Caco-2 (cell line): ENCODE results near the gene ZDHHC14. TPM values are rescaled to one million over a fixed set of nuclear protein-coding genes. Genes with fewer than 3 reads are reported as not detected.

Experiments
- BruUV-seq: library from RNA; stranded (reverse); fragments of 400-500 nt; replicated peaks from 2 replicates; lab custom pipeline; 2021; lab: Mats Ljungman, UMichigan
- CTCF ChIA-PET: fragments of 300-600 bp; sonication (Branson Sonifier 250); formaldehyde crosslinking; loops from one replicate; lab custom pipeline; 2022; ENCODE audit warnings: antibody characterized with exemption; lab: Charles Lee
- POLR2A ChIA-PET: fragments of 300-600 bp; sonication (Branson Sonifier 250); formaldehyde crosslinking; loops from one replicate; lab custom pipeline; 2022; ENCODE audit warnings: antibody characterized with exemption; lab: Charles Lee
- DNase-seq, 2 experiments: peaks; one replicate each; pipeline versions ENCODE4 v3.0.0 to v3.0.0-alpha.2; 2020 to 2022
- H3K27me3 ChIP-seq: replicated peaks from 2 replicates; pipeline ENCODE4 v1.6.0; 2011; ENCODE audit warnings: low read length; ENCODE audit not compliant: control insufficient read depth, insufficient read depth
- H3K36me3 ChIP-seq: 2 replicates; pipeline ENCODE4 v1.5.1; 2011; ENCODE audit warnings: low read length; ENCODE audit not compliant: control insufficient read depth, insufficient read depth
- H3K4me1 ChIP-seq: fragments of 250-450 bp; sonication (Bioruptor Pico); 2 replicates; pipeline ENCODE4 v1.5.1; 2020; ENCODE audit warnings: mild to moderate bottlenecking
- H3K4me3 ChIP-seq: 2 replicates; pipeline ENCODE4 v1.5.1; 2011; ENCODE audit warnings: low read depth, mild to moderate bottlenecking, control low read depth, low read length
- H3K9me3 ChIP-seq: fragments of 250-450 bp; sonication (Bioruptor Pico); 2 replicates; pipeline ENCODE4 v1.5.1; 2020; ENCODE audit warnings: mild to moderate bottlenecking, moderate library complexity
- H3K27ac Mint-ChIP-seq: one replicate; pipeline ENCODE4 v1.8.0; 2022; ENCODE audit warnings: mixed read lengths; ENCODE audit not compliant: unreplicated experiment
- H3K27me3 Mint-ChIP-seq: one replicate; pipeline ENCODE4 v1.8.0; 2022; ENCODE audit warnings: mixed read lengths; ENCODE audit not compliant: insufficient read depth, unreplicated experiment
- H3K36me3 Mint-ChIP-seq: one replicate; pipeline ENCODE4 v1.8.0; 2022; ENCODE audit warnings: mild to moderate bottlenecking, mixed read lengths; ENCODE audit not compliant: insufficient read depth, unreplicated experiment
- H3K4me1 Mint-ChIP-seq: one replicate; pipeline ENCODE4 v1.8.0; 2022; ENCODE audit warnings: low read depth, mixed read lengths; ENCODE audit not compliant: unreplicated experiment
- H3K4me3 Mint-ChIP-seq: one replicate; pipeline ENCODE4 v1.8.0; 2022; ENCODE audit warnings: mild to moderate bottlenecking, moderate library complexity, mixed read lengths; ENCODE audit not compliant: unreplicated experiment
- H3K9me3 Mint-ChIP-seq: one replicate; pipeline ENCODE4 v1.8.0; 2022; ENCODE audit warnings: mixed read lengths; ENCODE audit not compliant: unreplicated experiment
- intact Hi-C: fragments of 100-400 bp; cut with micrococcal nuclease; formaldehyde crosslinking; loops from one replicate; pipeline ENCODE4 v1.10.0; 2022; ENCODE audit not compliant: unreplicated experiment
- total RNA-seq: library from RNA; stranded (reverse); gene quantifications from 2 replicates; pipeline ENCODE4 v1.2.3, GENCODE V29; 2022
- TF ChIP-seq, protein P1 (sequence below), 2 experiments: fragments of 200-600 bp in 1 of 2; IDR thresholded peaks; 1 replicate in 1 of 2; 2 replicates in 1 of 2; pipeline versions ENCODE4 v1.5.1 to v1.8.0; 2011 to 2022; ENCODE audit warnings: antibody characterized with exemption in 1 of 2, control low read depth in 1 of 2, inconsistent platforms in 1 of 2, low read depth in 1 of 2, low read length in 1 of 2, mild to moderate bottlenecking in 1 of 2, moderate library complexity in 1 of 2; ENCODE audit not compliant: insufficient read depth in 1 of 2, severe bottlenecking in 1 of 2, unreplicated experiment in 1 of 2

The ZDHHC14 gene
- total RNA-seq, 1 experiment from 2014 or later = 22.1 TPM

DNA sequence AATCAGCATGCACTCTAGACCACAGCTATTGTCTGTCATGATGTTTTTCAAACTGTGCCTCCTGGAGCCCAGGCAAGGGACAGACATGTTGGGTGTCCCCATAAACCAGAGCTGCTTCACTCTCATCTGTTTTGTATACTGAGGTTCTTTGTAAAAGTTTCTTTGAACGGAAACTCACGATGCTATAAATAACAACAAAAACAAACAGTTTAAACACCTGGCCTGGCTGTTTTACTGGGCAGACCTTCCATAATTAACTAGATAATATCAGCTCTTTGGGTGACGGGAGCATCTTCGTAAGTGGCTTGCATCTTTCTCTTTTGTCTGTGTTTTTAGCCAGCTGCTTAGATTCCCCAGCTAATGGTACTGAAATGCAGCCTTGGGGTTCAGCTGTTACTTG lies 190.3 kb downstream of the ZDHHC14 start:
- H3K9me3 Mint-ChIP-seq = no peaks in the 10 kb centered on the region
- TF ChIP-seq, protein P1, sequence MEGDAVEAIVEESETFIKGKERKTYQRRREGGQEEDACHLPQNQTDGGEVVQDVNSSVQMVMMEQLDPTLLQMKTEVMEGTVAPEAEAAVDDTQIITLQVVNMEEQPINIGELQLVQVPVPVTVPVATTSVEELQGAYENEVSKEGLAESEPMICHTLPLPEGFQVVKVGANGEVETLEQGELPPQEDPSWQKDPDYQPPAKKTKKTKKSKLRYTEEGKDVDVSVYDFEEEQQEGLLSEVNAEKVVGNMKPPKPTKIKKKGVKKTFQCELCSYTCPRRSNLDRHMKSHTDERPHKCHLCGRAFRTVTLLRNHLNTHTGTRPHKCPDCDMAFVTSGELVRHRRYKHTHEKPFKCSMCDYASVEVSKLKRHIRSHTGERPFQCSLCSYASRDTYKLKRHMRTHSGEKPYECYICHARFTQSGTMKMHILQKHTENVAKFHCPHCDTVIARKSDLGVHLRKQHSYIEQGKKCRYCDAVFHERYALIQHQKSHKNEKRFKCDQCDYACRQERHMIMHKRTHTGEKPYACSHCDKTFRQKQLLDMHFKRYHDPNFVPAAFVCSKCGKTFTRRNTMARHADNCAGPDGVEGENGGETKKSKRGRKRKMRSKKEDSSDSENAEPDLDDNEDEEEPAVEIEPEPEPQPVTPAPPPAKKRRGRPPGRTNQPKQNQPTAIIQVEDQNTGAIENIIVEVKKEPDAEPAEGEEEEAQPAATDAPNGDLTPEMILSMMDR (IDR thresholded peaks at IDR 0.05; ENCODE audit: insufficient read depth in 1 of 2, low read depth in 1 of 2, low read length in 1 of 2, severe bottlenecking in 1 of 2, unreplicated experiment in 1 of 2) = no peak
- ChIA-PET POLR2A (interaction anchor here (0.7 kb wide), 1 partner anchor 588 kb away, joined by 4 read pairs; no protein-coding TSS in a partner anchor), CTCF (interaction anchor here (0.6 to 0.8 kb wide), 2 partner anchors 26 to 115 kb away, joined by 3 to 6 read pairs; no protein-coding TSS in a partner anchor)
- 0 out of 2 replicates have a peak, but pooled peaks cover 6% of the 10 kb centered on the region for H3K4me1 ChIP-seq
- peaks cover 5% of the 10 kb centered on the region for H3K36me3 Mint-ChIP-seq
- no TSS peak for BruUV-seq
- H3K4me1 Mint-ChIP-seq = peaks cover 5% of the 10 kb centered on the region
- DNase-seq = no peak
- H3K36me3 ChIP-seq = no peaks in the 10 kb centered on the region
- H3K27ac Mint-ChIP-seq = peak overlapping the region; percentile 32
- no peak overlapping the region for H3K4me3 ChIP-seq
- peaks cover 6% of the 10 kb centered on the region; the same call in 1 of the 2 replicates for H3K9me3 ChIP-seq
- H3K4me3 Mint-ChIP-seq = no peak overlapping the region
- intact Hi-C loops = loop anchor here (1.0 kb wide), 2 partner anchors 15 to 26 kb away; no protein-coding TSS in a partner anchor
- no peaks in the 10 kb centered on the region for H3K27me3 Mint-ChIP-seq
- no peaks in the 10 kb centered on the region for H3K27me3 ChIP-seq

DNA sequence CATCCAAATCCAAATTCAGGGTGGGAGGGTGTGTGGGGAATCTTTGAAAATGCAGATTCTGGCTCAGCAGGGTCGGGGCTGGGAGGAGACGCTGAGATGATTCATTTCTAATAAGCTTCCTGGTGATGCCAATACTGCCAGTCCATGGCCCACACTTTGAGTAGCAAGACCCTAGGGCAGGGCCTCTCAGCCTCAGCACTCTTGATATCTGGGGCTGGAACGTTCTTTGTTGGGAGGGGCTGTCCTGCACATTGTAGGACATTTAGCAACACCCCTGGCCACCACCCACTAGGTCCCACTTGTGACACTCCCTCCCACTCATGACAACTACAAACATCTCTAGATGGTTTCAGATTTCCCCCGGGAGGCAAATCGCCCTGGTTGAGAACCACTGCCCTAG lies 191.0 kb downstream of the ZDHHC14 start:
- no peak overlapping the region for H3K4me3 Mint-ChIP-seq
- TF ChIP-seq, protein P1 (IDR thresholded peaks at IDR 0.05; ENCODE audit: insufficient read depth in 1 of 2, low read depth in 1 of 2, low read length in 1 of 2, severe bottlenecking in 1 of 2, unreplicated experiment in 1 of 2) = no peak
- Histone ChIP-seq H3K9me3 (peaks cover 6% of the 10 kb centered on the region; the same call in 1 of the 2 replicates), H3K4me3 (no peak overlapping the region), H3K27me3 (no peaks in the 10 kb centered on the region), H3K4me1 (0 out of 2 replicates have a peak, but pooled peaks cover 6% of the 10 kb centered on the region), H3K36me3 (no peaks in the 10 kb centered on the region)
- DNase-seq = no peak
- ChIA-PET CTCF (no interaction called here), POLR2A (interaction anchor here (0.6 to 0.7 kb wide), 2 partner anchors 228 to 588 kb away, joined by 3 to 4 read pairs; no protein-coding TSS in a partner anchor)
- no TSS peak for BruUV-seq
- H3K4me1 Mint-ChIP-seq = peaks cover 5% of the 10 kb centered on the region
- H3K9me3 Mint-ChIP-seq = no peaks in the 10 kb centered on the region
- intact Hi-C loops = loop anchor here (1.0 kb wide), 2 partner anchors 14 to 25 kb away; no protein-coding TSS in a partner anchor
- H3K27ac Mint-ChIP-seq = peak overlapping the region; percentile 32
- H3K36me3 Mint-ChIP-seq = peaks cover 5% of the 10 kb centered on the region
- H3K27me3 Mint-ChIP-seq = no peaks in the 10 kb centered on the region

DNA sequence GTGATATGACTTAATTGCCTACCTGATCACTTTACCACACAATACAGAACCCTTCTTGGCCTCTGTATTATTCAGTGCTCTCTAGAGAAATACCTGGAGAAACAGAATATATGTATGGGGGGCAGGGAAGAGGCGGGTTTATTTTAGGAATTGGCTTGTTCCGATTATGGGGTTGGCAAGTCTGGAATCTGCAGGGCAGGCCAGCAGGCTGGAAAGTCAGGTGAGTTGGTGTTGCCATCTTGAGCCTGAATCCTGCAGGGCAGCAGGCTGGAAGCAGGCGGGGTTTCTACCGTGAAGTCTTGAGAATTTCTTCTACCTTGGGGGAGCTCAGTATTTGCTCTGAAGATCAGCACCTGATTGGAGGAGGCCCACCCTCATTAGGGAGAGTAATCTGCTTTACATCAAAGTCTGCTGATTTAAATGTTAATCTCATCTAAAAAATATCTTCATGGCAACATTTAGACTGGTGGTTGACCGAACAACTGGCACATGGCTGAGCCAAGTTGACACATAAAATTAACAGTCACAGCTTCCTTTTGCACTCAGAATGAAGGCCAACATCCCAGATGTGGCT lies 193.9 kb downstream of the ZDHHC14 start:
- Histone ChIP-seq H3K4me1 (0 out of 2 replicates have a peak, but pooled peaks cover 9% of the 10 kb centered on the region), H3K36me3 (no peaks in the 10 kb centered on the region), H3K27me3 (no peaks in the 10 kb centered on the region), H3K9me3 (no peaks in the 10 kb centered on the region), H3K4me3 (no peak overlapping the region)
- Mint-ChIP-seq H3K27ac (peak overlapping the region; percentile 56), H3K4me1 (peaks cover 5% of the 10 kb centered on the region), H3K4me3 (no peak overlapping the region), H3K9me3 (no peaks in the 10 kb centered on the region), H3K36me3 (peaks cover 5% of the 10 kb centered on the region), H3K27me3 (no peaks in the 10 kb centered on the region)
- CTCF ChIA-PET = no interaction called here
- intact Hi-C loops = no loop called here
- BruUV-seq = no TSS peak
- TF ChIP-seq, protein P1 (IDR thresholded peaks at IDR 0.05; ENCODE audit: insufficient read depth in 1 of 2, low read depth in 1 of 2, low read length in 1 of 2, severe bottlenecking in 1 of 2, unreplicated experiment in 1 of 2) = no peak
- DNase-seq = no peak
- POLR2A ChIA-PET = no interaction called here
